SK-N-SH treated with all-trans-retinoic acid at 6 μM for 48 hours (cell line): ENCODE results near the gene SYNPO.

Experiments used
- ARNTL ChIP-seq: fragments of 450-650 bp; formaldehyde crosslinking; IDR thresholded peaks from 2 replicates; pipeline ENCODE4 v1.5.0; 2020; ENCODE audit warnings: low read depth, mild to moderate bottlenecking, moderate library complexity, borderline replicate concordance
- BACH2 ChIP-seq: fragments of 250-450 bp; sonication (Bioruptor Pico); IDR thresholded peaks from 2 replicates; pipeline ENCODE4 v1.9.0; 2021; ENCODE audit warnings: mild to moderate bottlenecking, borderline replicate concordance
- CSDC2 ChIP-seq: fragments of 250-450 bp; sonication (Bioruptor Pico); IDR thresholded peaks from 2 replicates; pipeline ENCODE4 v1.5.0; 2020; ENCODE audit warnings: mild to moderate bottlenecking, moderate library complexity
- ESRRG ChIP-seq: fragments of 250-450 bp; sonication (Bioruptor Pico); IDR thresholded peaks from 2 replicates; pipeline ENCODE4 v1.6.1; 2021; ENCODE audit warnings: mild to moderate bottlenecking
- ISL1 ChIP-seq: fragments of 250-450 bp; sonication (Bioruptor Pico); IDR thresholded peaks from 2 replicates; pipeline ENCODE4 v2.1.2; 2022; ENCODE audit warnings: mild to moderate bottlenecking, moderate library complexity
- POU6F1 ChIP-seq: fragments of 250-450 bp; sonication (Bioruptor Pico); IDR thresholded peaks from 2 replicates; pipeline ENCODE4 v1.8.0; 2021; ENCODE audit warnings: low read depth, mild to moderate bottlenecking, moderate library complexity, borderline replicate concordance
- PPARA ChIP-seq: fragments of 250-450 bp; sonication (Bioruptor Pico); IDR thresholded peaks from 2 replicates; pipeline ENCODE4 v1.5.0; 2020; ENCODE audit warnings: mild to moderate bottlenecking, borderline replicate concordance
- RARB ChIP-seq: fragments of 250-450 bp; sonication (Bioruptor Pico); IDR thresholded peaks from 2 replicates; pipeline ENCODE4 v1.8.0; 2021; ENCODE audit warnings: mild to moderate bottlenecking, moderate library complexity
- TOX ChIP-seq: fragments of 250-450 bp; sonication (Bioruptor Pico); IDR thresholded peaks from 2 replicates; pipeline ENCODE4 v1.8.0; 2021; ENCODE audit warnings: mild to moderate bottlenecking, moderate library complexity, borderline replicate concordance
- ZC3H10 ChIP-seq: fragments of 250-450 bp; sonication (Bioruptor Pico); IDR thresholded peaks from 2 replicates; pipeline ENCODE4 v1.5.1; 2021; ENCODE audit warnings: mild to moderate bottlenecking, moderate library complexity
- ZNF565 ChIP-seq: fragments of 450-650 bp; formaldehyde crosslinking; conservative IDR thresholded peaks from 2 replicates; pipeline ENCODE4 v1.5.0; 2020; ENCODE audit warnings: low read depth, mild to moderate bottlenecking, moderate library complexity
- ZNF70 ChIP-seq: fragments of 450-650 bp; formaldehyde crosslinking; IDR thresholded peaks from 2 replicates; pipeline ENCODE4 v1.5.0; 2020; ENCODE audit warnings: mild to moderate bottlenecking, moderate library complexity

- TF ChIP-seq ZNF565 (CRISPR knock-in tag), result no peak
- TF ChIP-seq POU6F1, result no peak
- TF ChIP-seq RARB, result no peak
- TF ChIP-seq ESRRG (CRISPR knock-in tag), result no peak
- no peak for TF ChIP-seq ZC3H10 (CRISPR knock-in tag)
- no peak for TF ChIP-seq TOX (CRISPR knock-in tag)
- no peak for TF ChIP-seq BACH2
- TF ChIP-seq PPARA (CRISPR knock-in tag), result no peak
- TF ChIP-seq ZNF70 (CRISPR knock-in tag), result no peak
- no peak for TF ChIP-seq CSDC2 (CRISPR knock-in tag)
- no peak for TF ChIP-seq ARNTL (CRISPR knock-in tag)
- no peak for TF ChIP-seq ISL1 (CRISPR knock-in tag)
Measured at GRCh38 chr5:150692276-150692675, 51.8 kb downstream of the SYNPO start.
